H1 (cell line): ENCODE data around the gene IDUA. TPM values are rescaled to one million over a fixed set of nuclear protein-coding genes. Genes with fewer than 3 reads are reported as not detected.

ENCODE experiments used
- CTCF ChIA-PET: fragments of 300-600 bp; sonication (Branson Sonifier 250); formaldehyde crosslinking; loops from one replicate; lab custom pipeline; 2021; ENCODE audit not compliant: partially characterized antibody; lab: Charles Lee
- POLR2A ChIA-PET: fragments of 300-600 bp; sonication (Branson Sonifier 250); formaldehyde crosslinking; loops from one replicate; lab custom pipeline; 2021; ENCODE audit warnings: inconsistent platforms; ENCODE audit not compliant: partially characterized antibody; lab: Charles Lee
- DNase-seq, 2 experiments: peaks; one replicate each; pipeline versions ENCODE4 v3.0.0 to v3.0.0-alpha.2; 2010 to 2022; ENCODE audit warnings: low spot score in 2 of 2, low read depth in 1 of 2, mixed read lengths in 1 of 2
- FAIRE-seq: peaks from 2 replicates; lab custom pipeline; 2011; peaks lifted over from hg19 to GRCh38; lab: Jason Lieb, UNC
- H2AFZ ChIP-seq: 2 replicates; pipeline ENCODE4 v1.8.1; 2012; ENCODE audit warnings: low read length, inconsistent platforms
- H2AK5ac ChIP-seq: 2 replicates; pipeline ENCODE4 v1.6.1; 2013; ENCODE audit warnings: low read depth, low read length
- H2BK120ac ChIP-seq: replicated peaks from 2 replicates; pipeline ENCODE3; 2013; ENCODE audit warnings: low read depth, low read length, inconsistent platforms
- H2BK12ac ChIP-seq: 2 replicates; pipeline ENCODE4 v1.6.1; 2013; ENCODE audit warnings: low read depth, low read length
- H2BK15ac ChIP-seq: 2 replicates; pipeline ENCODE4 v1.6.1; 2013; ENCODE audit warnings: low read length
- H2BK20ac ChIP-seq: 2 replicates; pipeline ENCODE4 v1.6.1; 2013; ENCODE audit warnings: low read length
- H2BK5ac ChIP-seq: 2 replicates; pipeline ENCODE4 v1.6.1; 2013; ENCODE audit warnings: low read depth, low read length
- H3K14ac ChIP-seq: 2 replicates; pipeline ENCODE4 v1.6.1; 2013; ENCODE audit warnings: inconsistent platforms; ENCODE audit not compliant: insufficient read length
- H3K18ac ChIP-seq: 2 replicates; pipeline ENCODE4 v1.6.1; 2013; ENCODE audit warnings: low read length; ENCODE audit errors: extremely low read depth
- H3K23ac ChIP-seq: 2 replicates; pipeline ENCODE4 v1.6.1; 2013; ENCODE audit warnings: inconsistent platforms; ENCODE audit not compliant: insufficient read length
- H3K23me2 ChIP-seq: 2 replicates; pipeline ENCODE4 v1.6.1; 2013; ENCODE audit warnings: low read depth, low read length
- H3K27ac ChIP-seq: 2 replicates; pipeline ENCODE4 v1.6.1; 2011; ENCODE audit warnings: low read depth, low read length, inconsistent platforms
- H3K27me3 ChIP-seq, 4 experiments: replicated peaks in 1 of 4; 1 replicate in 1 of 4; 2 replicates in 3 of 4; pipeline versions ENCODE4 v1.6.1 to v1.8.1; 2011 to 2013; ENCODE audit warnings: low read length in 3 of 4, mild to moderate bottlenecking in 3 of 4, inconsistent platforms in 2 of 4, mixed read lengths in 2 of 4, moderate library complexity in 1 of 4; ENCODE audit not compliant: control insufficient read depth in 3 of 4, insufficient read depth in 3 of 4; ENCODE audit errors: extremely low read depth in 1 of 4
- H3K36me3 ChIP-seq, 4 experiments: 2 replicates each; pipeline versions ENCODE4 v1.6.1 to v1.8.1; 2011 to 2013; ENCODE audit warnings: mild to moderate bottlenecking in 4 of 4, low read length in 3 of 4, moderate library complexity in 2 of 4, control low read depth in 1 of 4, inconsistent platforms in 1 of 4; ENCODE audit not compliant: insufficient read depth in 4 of 4, control insufficient read depth in 2 of 4
- H3K4ac ChIP-seq: replicated peaks from 2 replicates; pipeline ENCODE3; 2013; ENCODE audit warnings: low read length, low read depth, mixed read lengths, inconsistent platforms; ENCODE audit not compliant: insufficient read length
- H3K4me1 ChIP-seq, 4 experiments: replicated peaks in 1 of 4; 1 replicate in 1 of 4; 2 replicates in 3 of 4; pipeline versions ENCODE4 v1.6.1 to v1.8.1; 2011 to 2013; ENCODE audit warnings: low read length in 3 of 4, inconsistent platforms in 2 of 4, mixed read lengths in 1 of 4; ENCODE audit not compliant: insufficient read depth in 4 of 4, control insufficient read depth in 3 of 4
- H3K4me2 ChIP-seq, 2 experiments: 2 replicates each; pipeline versions ENCODE4 v1.6.1 to v1.8.1; 2011 to 2013; ENCODE audit warnings: low read depth in 2 of 2, low read length in 2 of 2, control low read depth in 1 of 2, inconsistent platforms in 1 of 2, mild to moderate bottlenecking in 1 of 2; ENCODE audit not compliant: insufficient read depth in 1 of 2
- H3K4me3 ChIP-seq, 4 experiments: fragments of 200-600, 300-600 bp in 1 of 4; sonication (generic), shearing (Covaris generic), sonication (Bioruptor Twin) in 1 of 4; 2 replicates each; pipeline versions ENCODE4 v1.5.1 to v1.8.1; 2011 to 2016; ENCODE audit warnings: low read length in 4 of 4, low read depth in 3 of 4, control low read depth in 2 of 4, inconsistent platforms in 2 of 4, mild to moderate bottlenecking in 2 of 4, mixed read lengths in 1 of 4, moderate library complexity in 1 of 4; ENCODE audit not compliant: insufficient read depth in 2 of 4; ENCODE audit errors: extremely low read depth in 1 of 4
- H3K56ac ChIP-seq: replicated peaks from 2 replicates; pipeline ENCODE3; 2013; ENCODE audit warnings: low read depth, mild to moderate bottlenecking, mixed read lengths, low read length, inconsistent platforms; ENCODE audit not compliant: insufficient read length
- H3K79me1 ChIP-seq: 2 replicates; pipeline ENCODE4 v1.6.1; 2013; ENCODE audit warnings: low read depth, low read length, control low read depth
- H3K79me2 ChIP-seq, 2 experiments: 2 replicates each; pipeline versions ENCODE4 v1.6.1 to v1.8.1; 2012 to 2013; ENCODE audit warnings: low read length in 2 of 2, mild to moderate bottlenecking in 2 of 2, inconsistent platforms in 1 of 2; ENCODE audit not compliant: insufficient read depth in 2 of 2, control insufficient read depth in 1 of 2
- H3K9ac ChIP-seq, 4 experiments: replicated peaks in 1 of 4; 1 replicate in 1 of 4; 2 replicates in 3 of 4; pipeline versions ENCODE4 v1.6.1 to v1.8.1; 2011 to 2013; ENCODE audit warnings: low read depth in 3 of 4, low read length in 3 of 4, control low read depth in 2 of 4, mild to moderate bottlenecking in 2 of 4, moderate library complexity in 2 of 4, inconsistent platforms in 1 of 4; ENCODE audit errors: extremely low read depth in 1 of 4
- H3K9me3 ChIP-seq, 2 experiments: 2 replicates each; pipeline versions ENCODE4 v1.6.1 to v1.8.1; 2012 to 2013; ENCODE audit warnings: mild to moderate bottlenecking in 2 of 2, moderate library complexity in 2 of 2, control low read depth in 1 of 2, inconsistent platforms in 1 of 2, low read depth in 1 of 2, low read length in 1 of 2, mixed read lengths in 1 of 2; ENCODE audit not compliant: insufficient read depth in 2 of 2
- H4K20me1 ChIP-seq, 2 experiments: replicated peaks in 1 of 2; 2 replicates each; pipeline versions ENCODE3 to v1.8.1; 2011 to 2013; ENCODE audit warnings: inconsistent platforms in 2 of 2, low read length in 2 of 2, mild to moderate bottlenecking in 1 of 2; ENCODE audit not compliant: insufficient read depth in 2 of 2, control insufficient read depth in 1 of 2
- H4K5ac ChIP-seq: 2 replicates; pipeline ENCODE4 v1.6.1; 2013; ENCODE audit warnings: low read length, low read depth, mixed read lengths, inconsistent platforms; ENCODE audit not compliant: insufficient read length
- H4K8ac ChIP-seq: 2 replicates; pipeline ENCODE4 v1.8.0; 2013; ENCODE audit warnings: mild to moderate bottlenecking, moderate library complexity, low read length, inconsistent platforms; ENCODE audit not compliant: insufficient read depth; ENCODE audit errors: extremely low read depth
- H4K91ac ChIP-seq: replicated peaks from 2 replicates; pipeline ENCODE3; 2013; ENCODE audit warnings: low read length, mixed read lengths, inconsistent platforms; ENCODE audit not compliant: insufficient read length
- BCL11A ChIP-seq, 2 experiments: IDR thresholded peaks; one replicate each; pipeline ENCODE4 v1.6.1; 2011; ENCODE audit warnings: low read depth in 2 of 2, low read length in 2 of 2, mild to moderate bottlenecking in 2 of 2
- CBX8 ChIP-seq: fragments of 300-800, 300-1000 bp; sonication (generic); IDR thresholded peaks from 2 replicates; pipeline ENCODE4 v1.7.1; 2016; ENCODE audit warnings: low read depth, low read length, borderline replicate concordance
- CEBPB ChIP-seq: IDR thresholded peaks from 2 replicates; pipeline ENCODE4 v1.6.1; 2012; ENCODE audit warnings: low read depth, low read length
- CHD2 ChIP-seq: IDR thresholded peaks from 2 replicates; pipeline ENCODE4 v1.6.1; 2012; ENCODE audit warnings: low read length, improper control_type of control experiment
- CTCF ChIP-seq, 3 experiments: IDR thresholded peaks; 1 replicate in 2 of 3; 2 replicates in 1 of 3; pipeline versions ENCODE4 v1.5.1 to v1.6.1; 2011; ENCODE audit warnings: low read length in 3 of 3, mild to moderate bottlenecking in 3 of 3, inconsistent platforms in 2 of 3, low read depth in 1 of 3, moderate library complexity in 1 of 3; ENCODE audit not compliant: insufficient read depth in 1 of 3; ENCODE audit errors: control extremely low read depth in 1 of 3
- RAD21 ChIP-seq, 2 experiments: IDR thresholded peaks in 1 of 2; conservative IDR thresholded peaks in 1 of 2; 2 replicates each; pipeline ENCODE4 v1.6.1; 2011; ENCODE audit warnings: low read depth in 2 of 2, low read length in 2 of 2, improper control_type of control experiment in 1 of 2, inconsistent platforms in 1 of 2, mild to moderate bottlenecking in 1 of 2, moderate library complexity in 1 of 2
- WGBS, 2 experiments: shearing (Covaris generic) in 1 of 2; methylation state at CpG; one replicate each; pipeline versions ENCODE4 v1.1.6 to v1.1.7; 2013 to 2015; ENCODE audit warnings: low lambda C conversion rate in 2 of 2, mixed read lengths in 2 of 2, inconsistent platforms in 1 of 2, low coverage in 1 of 2, missing lambda C conversion rate in 1 of 2; ENCODE audit not compliant: insufficient replicate concordance in 2 of 2, insufficient coverage in 1 of 2, insufficient read length in 1 of 2; ENCODE audit errors: extremely low coverage in 1 of 2, missing lambda C conversion rate in 1 of 2; 5-methylcytosine and 5-hydroxymethylcytosine counted together
- polyA plus RNA-seq, 7 experiments: library from polyadenylated mRNA; depleted of rRNA in 3 of 7; stranded (reverse) in 5 of 7; unstranded in 2 of 7; fragments of >200 nt in 5 of 7; fragments of 200-250 nt in 2 of 7; gene quantifications; 1 replicate in 5 of 7; 2 replicates in 1 of 7; 4 replicates in 1 of 7; pipeline versions ENCODE4 v1.2.1 to v1.2.3, GENCODE V29; 2011 to 2013; ENCODE audit warnings: missing spikeins in 2 of 7, mixed read lengths in 2 of 7
- total RNA-seq: library from RNA; stranded (reverse); fragmentation: NEBNext Ultra II Directional; extraction: Animal tissue kit (Norgen Biotek cat#: 25700); gene quantifications from 2 replicates; pipeline ENCODE4 v1.2.1, GENCODE V29; 2021

The IDUA gene
- total and polyA plus RNA-seq, 2 of the 8 experiments (the other 6 are each of a cell fraction or from before 2014, with no cell fraction given): 2.8 to 4.8 TPM

GRCh38 chr4:995311-996026, 8.6 kb downstream of the IDUA start:
- no peak overlapping the region for H3K27ac ChIP-seq
- H4K91ac ChIP-seq: no peak overlapping the region
- H3K18ac ChIP-seq: no peak overlapping the region
- no peak overlapping the region for H3K14ac ChIP-seq
- H3K79me2 ChIP-seq: no peaks in the 10 kb centered on the region
- FAIRE-seq (no peak), DNase-seq (no peak)
- no peak overlapping the region for H2BK5ac ChIP-seq
- H2BK20ac ChIP-seq: no peak overlapping the region
- peaks cover 20 to 46% (median 43%) of the 10 kb centered on the region in 4 experiments for H3K27me3 ChIP-seq
- H4K20me1 ChIP-seq: peaks cover 0 to 18% of the 10 kb centered on the region in 2 experiments
- H2AFZ ChIP-seq: no peak overlapping the region
- H3K4me2 ChIP-seq: no peak overlapping the region
- 86% methylated on average over 19 of the region's 23 CpGs; no CpG with 5 or more reads in 1 of the 2 experiments for WGBS, 2 experiments
- H3K4me1 ChIP-seq: peaks cover 0 to 2% (median 2%) of the 10 kb centered on the region in 4 experiments; a peak in 3 of 7 replicates
- no peaks in the 10 kb centered on the region for H3K79me1 ChIP-seq
- no peak overlapping the region for H3K56ac ChIP-seq
- H3K9me3 ChIP-seq: no peaks in the 10 kb centered on the region
- CTCF ChIA-PET: interaction anchor here (0.8 to 1.6 kb wide), 2 partner anchors 61 to 577 kb away, joined by 3 to 7 read pairs; no protein-coding TSS in a partner anchor
- no peak overlapping the region for H3K4me3 ChIP-seq
- H3K36me3 ChIP-seq: no peaks in the 10 kb centered on the region
- no peak overlapping the region; the same call in 1 of the 2 replicates for H2BK15ac ChIP-seq
- H4K8ac ChIP-seq: no peak overlapping the region
- TF ChIP-seq CTCF (IDR thresholded peaks at IDR 0.05; ENCODE audit: control extremely low read depth in 1 of 3, insufficient read depth in 1 of 3, low read depth in 1 of 3, low read length in 3 of 3): peak in 2 of 3 experiments; percentile 27 to 38; a peak in 2 of 4 replicates
- TF ChIP-seq CHD2: no peak
- TF ChIP-seq BCL11A (IDR thresholded peaks at IDR 0.05; ENCODE audit: low read depth in 2 of 2, low read length in 2 of 2): no peak
- TF ChIP-seq CEBPB: no peak
- no peak for TF ChIP-seq CBX8
- TF ChIP-seq RAD21 (IDR thresholded peaks at IDR 0.05 in 1 of 2, conservative IDR thresholded peaks at IDR 0.05 in 1 of 2; ENCODE audit: low read depth in 2 of 2, low read length in 2 of 2): peak; percentile 48 to 54
- POLR2A ChIA-PET: no interaction called here
- no peak overlapping the region for H4K5ac ChIP-seq
- H2BK12ac ChIP-seq: no peak overlapping the region
- H2BK120ac ChIP-seq: no peak overlapping the region
- H3K23ac ChIP-seq: no peak overlapping the region
- H2AK5ac ChIP-seq: no peak overlapping the region
- no peak overlapping the region for H3K4ac ChIP-seq
- no peaks in the 10 kb centered on the region; the same call in 1 of the 2 replicates for H3K23me2 ChIP-seq
- no peak overlapping the region for H3K9ac ChIP-seq
